IPS-18c (cell line): ENCODE data around the gene FGF3.

Source experiments
- H3K4me3 ChIP-seq: 2 replicates; pipeline ENCODE4 v1.7.0; 2013; ENCODE audit warnings: low read depth, mild to moderate bottlenecking, low read length, moderate library complexity; ENCODE audit not compliant: insufficient read depth
- H3K9me3 ChIP-seq: one replicate; pipeline ENCODE4 v1.6.1; 2013; ENCODE audit warnings: mild to moderate bottlenecking, low read length, moderate library complexity; ENCODE audit not compliant: control insufficient read depth, insufficient read depth

Gene FGF3

DNA sequence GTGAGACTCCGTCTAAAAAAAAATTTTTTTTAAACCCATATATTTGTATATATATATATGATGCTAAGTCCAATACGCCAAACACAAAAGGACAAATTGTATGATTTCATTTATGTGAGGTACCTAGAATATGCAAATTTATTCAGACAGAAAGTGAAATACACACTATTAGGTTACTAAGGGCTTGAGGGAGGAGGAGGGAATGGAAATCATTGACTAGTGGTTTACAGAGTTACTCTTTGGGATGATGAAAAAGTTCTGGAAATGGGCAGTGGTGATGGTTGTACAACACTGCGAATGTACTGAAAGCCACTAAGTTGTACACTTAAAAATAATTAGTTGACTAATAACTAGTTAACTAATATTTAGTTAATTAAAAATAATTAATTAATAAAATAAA lies 36.2 kb upstream of the FGF3 start:
- Histone ChIP-seq H3K9me3 (peaks cover 5% of the 10 kb centered on the region), H3K4me3 (no peak overlapping the region)

DNA sequence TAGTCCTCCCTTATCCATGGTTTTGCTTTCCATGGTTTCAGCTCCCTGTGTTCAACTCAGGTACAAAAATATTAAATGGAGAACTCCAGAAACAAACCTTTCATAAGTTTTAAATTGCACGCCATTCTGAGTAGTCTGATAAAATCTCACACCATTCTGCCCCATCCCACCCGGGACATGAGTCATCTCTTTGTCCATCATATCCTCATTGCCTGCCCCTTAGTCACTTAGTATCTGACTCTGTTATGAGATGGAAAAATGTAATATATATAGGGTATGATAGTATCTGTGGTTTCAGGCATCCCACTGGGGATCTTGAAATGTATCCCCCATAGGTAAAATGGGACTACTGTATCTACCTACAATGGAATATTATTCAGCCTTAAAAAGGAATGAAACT lies 35.5 kb upstream of the FGF3 start:
- Histone ChIP-seq H3K4me3 (no peak overlapping the region), H3K9me3 (peaks cover 5% of the 10 kb centered on the region)

DNA sequence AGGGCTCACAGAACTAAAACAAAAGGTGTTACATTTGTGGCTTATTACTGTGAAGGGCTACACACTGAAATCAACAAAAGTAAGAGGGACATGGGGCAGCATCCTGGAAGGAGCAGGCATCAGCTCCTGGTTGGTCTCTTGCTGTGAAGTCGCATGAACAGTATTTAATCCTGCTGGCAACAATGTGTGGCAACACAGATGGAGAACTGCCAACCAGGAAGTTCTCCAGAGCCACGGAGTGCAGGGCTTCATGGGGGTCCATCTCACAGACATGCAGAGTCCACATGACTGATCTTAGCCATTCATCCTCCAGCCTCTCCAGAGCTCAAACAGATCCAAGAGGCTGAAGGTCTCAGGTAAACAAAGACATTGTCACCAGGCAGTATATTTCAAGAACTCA lies 32.8 kb upstream of the FGF3 start:
- Histone ChIP-seq H3K9me3 (peaks cover 5% of the 10 kb centered on the region), H3K4me3 (no peak overlapping the region)

DNA sequence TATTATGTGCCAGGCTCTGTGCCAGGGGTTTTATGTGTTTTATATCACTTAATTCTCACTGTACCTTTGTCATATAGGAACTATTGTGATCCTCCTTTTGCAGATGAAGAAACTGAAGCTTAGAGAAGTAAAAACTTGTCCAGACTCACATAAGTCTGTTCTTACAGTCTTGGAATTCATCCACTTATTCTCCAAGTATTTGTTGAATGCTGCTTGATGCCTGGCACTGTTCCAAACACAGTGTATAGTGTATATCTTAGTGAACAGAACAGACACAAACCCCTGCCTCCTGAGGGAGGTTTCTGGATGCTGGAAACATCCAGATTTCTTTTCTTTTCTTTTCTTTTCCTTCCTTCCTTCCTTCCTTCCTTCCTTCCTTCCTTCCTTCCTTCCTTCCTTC lies 29.0 kb upstream of the FGF3 start:
- peaks cover 3% of the 10 kb centered on the region for H3K9me3 ChIP-seq
- no peak overlapping the region for H3K4me3 ChIP-seq

DNA sequence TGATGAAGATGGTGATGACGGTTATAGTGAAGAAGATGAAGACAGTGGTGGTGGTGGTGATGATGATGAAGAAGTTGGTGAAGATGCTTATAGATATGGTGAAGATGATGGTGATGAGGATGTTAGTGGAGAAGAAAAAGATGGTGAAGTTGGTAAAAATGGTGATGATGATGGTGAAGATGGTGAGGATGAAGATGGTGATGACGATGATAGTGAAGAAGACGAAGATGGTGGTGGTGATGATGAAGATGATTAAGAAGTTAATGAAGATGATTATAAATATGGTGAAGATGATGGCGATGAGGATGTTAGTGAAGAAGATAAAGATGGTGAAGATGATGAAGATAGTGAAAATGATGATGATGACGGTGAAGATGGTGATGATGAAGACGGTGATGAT lies 25.2 kb upstream of the FGF3 start:
- peaks cover 3% of the 10 kb centered on the region for H3K9me3 ChIP-seq

DNA sequence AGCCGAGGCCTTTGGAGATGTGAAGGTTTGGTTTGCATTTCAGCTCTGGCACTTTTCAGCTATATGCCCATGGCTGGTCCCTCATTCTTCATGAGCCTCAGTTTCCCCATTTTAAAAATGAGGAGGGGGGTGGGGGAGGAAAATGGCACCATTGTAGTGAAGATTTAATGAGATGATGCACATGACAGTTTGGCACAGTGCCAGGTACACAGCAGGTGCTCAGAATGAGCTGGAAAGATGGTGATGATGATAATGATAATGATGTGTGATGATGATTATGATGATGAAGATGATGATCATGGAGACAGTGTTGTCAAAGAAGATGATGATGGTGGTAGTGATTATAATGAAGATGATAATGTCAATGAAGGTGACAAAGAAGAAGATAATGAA lies 24.3 kb upstream of the FGF3 start:
- no peak overlapping the region for H3K4me3 ChIP-seq
- H3K9me3 ChIP-seq: no peaks in the 10 kb centered on the region

More for the DNA sequence above, 25.2 kb upstream of the FGF3 start:
- no peak overlapping the region for H3K4me3 ChIP-seq

DNA sequence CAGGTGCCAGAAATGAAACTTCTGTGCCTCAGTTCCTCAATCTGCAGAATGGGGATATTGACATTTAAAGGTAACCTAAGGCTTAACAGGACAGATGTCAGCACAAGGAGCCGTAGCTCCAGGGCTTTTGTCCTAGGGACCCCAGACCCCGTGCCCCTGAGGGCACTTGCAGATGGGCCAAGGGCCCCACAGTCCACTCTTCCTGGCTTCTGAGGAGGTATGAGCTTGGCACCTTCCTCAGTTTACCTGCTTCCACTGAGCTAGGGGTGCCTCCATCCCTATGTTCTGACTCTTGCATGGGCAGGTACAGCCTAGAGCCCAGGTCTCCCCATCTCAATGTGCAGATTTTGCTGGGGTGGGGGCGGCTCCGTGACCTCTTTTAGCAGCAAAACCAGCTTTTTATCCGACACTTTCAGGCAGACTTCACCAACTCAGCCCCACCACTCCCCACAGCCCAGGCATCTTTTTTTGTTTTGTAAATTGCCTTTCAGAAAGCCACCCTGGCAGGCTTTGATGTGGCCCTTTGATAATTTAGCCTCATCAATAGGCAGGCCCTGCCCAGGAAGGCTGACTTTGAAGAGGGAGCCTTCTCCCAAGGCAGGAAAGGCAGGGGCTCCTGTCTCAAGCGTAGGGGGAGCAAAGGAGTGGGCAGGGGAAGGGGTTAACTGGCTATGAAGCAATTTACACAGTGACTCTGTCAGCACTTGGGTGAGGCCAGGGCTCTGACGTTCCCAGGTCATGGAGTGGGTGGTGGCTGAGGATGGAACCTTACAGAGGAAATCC lies 23.7 kb upstream of the FGF3 start:
- H3K4me3 ChIP-seq: no peak overlapping the region
- no peaks in the 10 kb centered on the region for H3K9me3 ChIP-seq

DNA sequence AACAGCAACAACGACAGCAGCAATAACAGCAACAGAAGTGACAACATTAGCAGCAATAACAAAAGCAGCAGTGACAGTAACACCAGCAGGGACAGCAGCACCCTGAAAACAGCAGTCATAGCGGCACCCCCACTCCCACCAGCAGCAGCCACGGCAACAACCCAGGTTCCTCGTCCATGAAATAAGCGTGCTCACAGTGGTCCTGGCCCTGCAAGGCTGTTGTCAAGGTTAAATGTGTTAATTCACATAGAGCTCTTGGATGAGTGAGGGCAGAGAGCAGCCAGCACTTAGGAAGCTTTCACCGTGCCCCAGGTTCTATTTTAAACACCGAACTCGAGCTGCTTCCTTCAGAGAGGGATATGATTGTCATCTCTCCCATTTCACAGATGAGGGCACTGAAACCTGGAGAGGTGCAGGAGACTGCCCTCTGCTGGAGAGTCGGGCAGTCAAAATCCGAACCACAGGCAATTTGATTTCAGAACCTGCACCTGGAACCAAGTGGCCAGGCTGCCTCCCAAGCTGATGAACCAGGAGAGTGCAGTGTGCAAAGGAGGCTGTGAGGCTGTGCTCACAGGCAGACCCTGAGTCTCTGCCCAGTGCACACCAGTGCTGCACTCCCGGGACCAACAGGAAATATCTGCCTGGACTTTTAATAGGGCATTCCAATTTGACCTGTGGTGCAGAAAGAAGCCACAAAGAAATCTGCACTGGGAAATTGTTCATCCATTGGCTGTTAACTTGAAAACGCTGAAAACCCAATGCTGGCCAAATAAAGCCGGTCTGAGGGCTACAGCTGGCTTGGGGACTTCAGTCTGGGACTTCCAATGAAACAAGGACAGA lies 22.9 kb upstream of the FGF3 start:
- Histone ChIP-seq H3K9me3 (no peaks in the 10 kb centered on the region), H3K4me3 (no peak overlapping the region)

DNA sequence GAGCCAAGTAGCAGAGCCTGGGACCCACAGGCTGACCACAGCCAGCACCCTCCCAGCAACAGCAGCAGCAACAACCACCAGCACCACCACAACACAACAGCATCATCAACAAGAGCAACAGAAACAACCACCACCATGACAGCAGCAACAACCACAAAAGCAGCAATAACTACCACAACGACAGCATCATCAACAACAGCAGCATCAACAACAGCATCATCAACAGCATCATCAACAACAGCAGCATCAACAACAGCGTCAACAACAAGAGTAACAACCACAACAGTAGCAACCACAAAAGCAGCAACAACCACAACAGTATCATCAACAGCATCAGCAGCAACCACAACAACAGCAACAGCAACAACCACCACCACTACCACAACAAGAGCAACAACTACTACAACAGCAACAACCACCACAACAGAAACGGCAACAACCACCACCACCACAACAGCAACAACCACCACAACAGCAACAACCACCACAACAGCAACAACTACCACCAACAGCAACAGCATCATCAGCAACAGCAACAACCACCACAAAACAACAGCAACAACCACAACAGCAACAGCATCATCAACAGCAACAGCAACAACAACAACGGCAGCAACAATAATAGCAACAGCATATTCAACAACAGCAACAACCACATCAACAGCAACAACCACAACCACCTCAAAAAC lies 22.1 kb upstream of the FGF3 start:
- H3K9me3 ChIP-seq: no peaks in the 10 kb centered on the region

DNA sequence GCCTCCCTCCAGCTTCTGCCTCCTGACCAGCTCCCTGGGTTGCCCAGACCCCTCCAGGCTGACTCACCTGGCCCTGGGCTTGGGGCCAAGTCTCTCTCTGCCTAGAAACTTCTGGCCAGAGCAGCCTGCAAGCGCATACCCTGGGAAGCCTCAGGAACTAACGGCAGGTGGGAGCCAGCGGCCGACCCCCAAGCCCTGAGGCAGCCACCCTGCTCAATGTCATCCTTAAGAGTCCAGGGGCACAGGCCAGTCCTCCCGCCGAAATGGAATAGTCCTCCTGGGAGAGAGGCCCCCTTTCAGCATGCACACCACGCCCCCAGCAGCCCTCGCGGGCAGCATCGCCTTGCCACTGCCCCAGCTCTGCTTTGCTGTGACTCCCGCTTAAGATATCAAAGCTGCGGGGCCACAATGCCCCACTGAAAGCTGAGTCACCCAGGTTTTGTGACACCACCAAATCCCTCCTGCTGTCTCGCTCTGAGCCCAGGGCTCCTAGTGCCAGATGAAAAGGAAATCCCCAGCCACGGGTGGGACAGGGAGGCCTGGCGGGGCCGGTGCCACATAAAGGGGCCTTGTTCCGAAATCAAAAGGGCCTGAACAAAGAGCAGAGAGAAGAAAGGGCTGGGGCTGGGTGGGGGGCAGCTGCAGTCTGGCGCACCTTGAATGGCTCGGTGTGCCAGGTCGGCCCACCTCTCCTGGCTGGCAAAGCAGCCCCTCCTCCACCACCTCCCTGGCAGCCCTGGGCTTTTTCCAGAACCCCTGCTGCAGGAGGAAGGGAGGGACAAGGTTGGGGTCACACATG lies 21.4 kb upstream of the FGF3 start:
- Histone ChIP-seq H3K4me3 (no peak overlapping the region), H3K9me3 (no peaks in the 10 kb centered on the region)

More for the DNA sequence above, 22.1 kb upstream of the FGF3 start:
- H3K4me3 ChIP-seq: no peak overlapping the region

DNA sequence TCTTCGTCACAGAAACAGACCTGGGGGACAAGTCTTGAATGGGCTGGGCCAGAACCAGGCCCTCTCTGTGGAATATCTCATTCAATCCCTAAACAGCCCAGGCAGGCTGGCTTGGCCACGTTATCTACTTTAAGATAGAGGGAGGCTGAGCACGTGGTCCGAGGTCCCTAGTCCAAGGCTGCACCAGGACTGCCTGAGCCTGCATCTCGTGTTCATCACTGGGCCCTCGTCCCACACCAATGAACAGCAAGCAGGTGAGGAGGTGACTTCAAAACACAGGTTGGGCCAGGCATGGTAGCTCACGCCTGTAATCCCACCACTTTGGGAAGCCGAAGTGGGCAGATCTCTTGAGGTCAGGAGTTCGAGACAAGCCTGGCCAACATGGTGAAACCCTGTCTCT lies 20.3 kb upstream of the FGF3 start:
- Histone ChIP-seq H3K9me3 (no peaks in the 10 kb centered on the region), H3K4me3 (no peak overlapping the region)

DNA sequence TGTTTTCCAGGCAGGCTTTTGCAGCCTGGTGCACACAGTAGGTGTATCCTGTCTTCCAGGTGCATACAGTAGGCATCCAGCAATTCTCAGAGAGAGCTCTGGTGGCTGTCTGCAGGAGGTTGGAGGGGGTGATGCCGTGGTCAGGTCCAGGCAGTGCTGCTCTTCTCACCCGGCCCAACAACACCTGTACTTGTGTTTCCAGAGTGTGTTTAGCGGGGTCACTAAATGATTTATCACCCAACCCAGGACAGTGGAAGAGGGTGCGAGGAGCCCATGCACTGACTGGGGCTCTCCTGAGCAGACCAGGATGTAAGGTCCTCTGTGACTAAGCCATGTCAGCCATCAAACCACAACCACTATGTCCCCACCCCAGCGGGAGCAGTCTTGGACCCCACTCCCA lies 18.6 kb upstream of the FGF3 start:
- H3K4me3 ChIP-seq: no peak overlapping the region

DNA sequence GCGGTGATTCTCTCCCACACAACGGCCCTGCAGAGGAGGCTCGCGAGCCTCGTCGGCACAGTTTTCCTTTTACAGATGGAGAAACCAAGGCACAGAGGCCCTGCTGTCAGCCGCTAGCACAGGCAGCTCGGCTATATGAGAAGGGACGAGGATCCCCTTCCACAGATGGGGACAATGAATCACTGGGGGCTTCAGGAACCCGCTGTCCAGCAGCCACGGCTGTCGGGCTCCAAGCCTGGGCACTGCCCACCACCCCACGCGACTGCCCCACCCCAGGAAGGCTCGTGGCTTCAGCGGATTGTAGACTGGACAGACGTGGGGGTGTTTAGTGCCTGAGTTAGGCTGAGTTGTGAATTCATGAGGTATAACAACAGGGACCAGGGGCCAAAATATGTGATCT lies 17.2 kb upstream of the FGF3 start:
- Histone ChIP-seq H3K4me3 (no peak overlapping the region), H3K9me3 (no peaks in the 10 kb centered on the region)

More for the DNA sequence above, 18.6 kb upstream of the FGF3 start:
- no peaks in the 10 kb centered on the region for H3K9me3 ChIP-seq

DNA sequence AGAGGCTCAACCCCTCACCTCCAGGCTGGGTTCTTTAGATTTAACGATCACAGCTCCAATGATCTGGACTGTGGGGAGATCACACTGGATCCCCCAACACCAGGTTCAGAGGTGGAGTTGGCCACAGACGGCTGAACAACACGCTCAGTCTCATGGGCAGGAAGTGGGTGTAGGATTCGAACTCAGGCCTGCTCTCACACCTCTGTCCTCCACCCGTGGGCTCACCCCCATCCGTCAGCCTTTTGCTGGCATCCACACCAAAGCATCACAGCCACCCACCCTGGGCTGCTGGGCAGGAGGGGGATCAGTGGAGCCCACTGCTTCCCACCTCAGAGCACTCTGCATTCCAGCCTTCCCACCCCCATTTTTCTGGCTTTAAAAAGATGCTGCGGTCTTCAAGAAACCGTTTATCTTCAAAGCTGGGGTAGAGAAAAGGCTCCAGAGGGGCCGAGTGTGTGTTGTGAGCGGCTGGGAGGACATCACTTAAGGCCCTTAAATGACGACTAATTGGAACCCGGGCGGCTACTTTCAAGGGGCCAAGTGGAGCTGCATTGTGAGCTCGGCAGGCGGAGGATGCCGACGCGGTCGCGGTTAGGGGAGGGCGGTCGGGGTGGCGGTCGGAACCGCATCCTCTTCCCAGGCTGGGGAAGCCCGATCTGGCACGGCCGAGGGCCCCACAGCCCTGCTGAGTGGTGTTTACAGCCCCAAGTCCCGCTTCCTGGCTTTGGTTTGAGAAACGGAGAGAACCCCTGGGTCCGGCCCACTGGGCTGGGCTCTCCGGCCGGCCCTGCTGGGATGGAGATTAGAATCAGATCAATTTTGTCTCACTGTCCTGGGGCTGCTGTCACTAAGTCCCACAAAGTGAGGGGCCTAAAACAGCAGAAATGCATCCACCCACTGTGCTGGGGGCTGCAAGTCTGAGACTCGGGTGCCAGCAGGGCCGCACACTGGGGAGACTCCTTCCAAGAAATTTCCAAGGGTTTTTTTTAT lies 15.9 kb upstream of the FGF3 start:
- no peaks in the 10 kb centered on the region for H3K9me3 ChIP-seq
- no peak overlapping the region for H3K4me3 ChIP-seq

DNA sequence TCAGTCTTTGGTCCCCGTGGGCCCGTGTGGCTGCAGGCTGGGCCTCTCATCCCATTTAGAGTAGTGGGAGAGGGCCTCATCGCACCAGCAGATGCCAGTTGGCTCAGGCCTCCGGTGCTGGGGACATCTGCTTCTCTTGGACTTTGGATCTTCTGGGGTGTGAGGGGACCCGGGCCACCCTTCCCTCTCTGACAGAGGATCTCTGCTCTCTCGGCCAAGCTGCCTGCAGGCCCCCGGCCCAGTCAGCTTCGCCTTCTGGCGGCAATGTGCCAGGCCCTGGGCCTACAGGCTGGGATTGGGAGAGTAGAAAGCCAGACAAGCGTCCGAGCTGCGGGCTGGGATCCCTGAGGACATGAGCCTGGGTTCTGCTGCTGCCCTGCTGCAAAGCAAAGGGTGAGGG lies 15.0 kb upstream of the FGF3 start:
- H3K4me3 ChIP-seq: no peak overlapping the region

More for the DNA sequence above, 15.0 kb upstream of the FGF3 start:
- H3K9me3 ChIP-seq: no peaks in the 10 kb centered on the region
